Hepatocyte (in vitro differentiated cells): ENCODE data around the gene OCRL. TPM values are rescaled to one million over a fixed set of nuclear protein-coding genes. Genes with fewer than 3 reads are reported as not detected.
A peak's percentile ranks its signal among the peaks of the same experiment; 100 is the strongest.

Experiments
- DNase-seq: peaks from one replicate; pipeline ENCODE4 v3.0.0-alpha.2; 2016; ENCODE audit warnings: low spot score
- H2AFZ ChIP-seq: fragments of 200-600 bp; sonication (generic); 2 replicates; pipeline ENCODE4 v1.6.0; 2016; ENCODE audit warnings: antibody characterized with exemption, mild to moderate bottlenecking
- H3K27ac ChIP-seq: fragments of 200-600 bp; sonication (generic); 2 replicates; pipeline ENCODE4 v1.5.1; 2016; ENCODE audit warnings: mild to moderate bottlenecking
- H3K27me3 ChIP-seq: fragments of 200-600 bp; sonication (generic); 2 replicates; pipeline ENCODE4 v1.6.1; 2016
- H3K36me3 ChIP-seq: fragments of 200-600 bp; sonication (generic); replicated peaks from 2 replicates; pipeline ENCODE4 v1.5.1; 2016; ENCODE audit warnings: low read depth; ENCODE audit not compliant: insufficient read depth
- H3K4me1 ChIP-seq: fragments of 200-600 bp; sonication (generic); 2 replicates; pipeline ENCODE4 v1.5.1; 2016; ENCODE audit warnings: mild to moderate bottlenecking, moderate library complexity; ENCODE audit not compliant: insufficient read depth
- H3K4me2 ChIP-seq: fragments of 200-600 bp; sonication (generic); 2 replicates; pipeline ENCODE4 v1.6.0; 2016
- H3K4me3 ChIP-seq: fragments of 200-600 bp; sonication (generic); 2 replicates; pipeline ENCODE4 v1.5.1; 2016; ENCODE audit warnings: mild to moderate bottlenecking
- H3K79me2 ChIP-seq: fragments of 200-600 bp; sonication (generic); 2 replicates; pipeline ENCODE4 v1.6.0; 2017; ENCODE audit warnings: mild to moderate bottlenecking
- H3K9me2 ChIP-seq: fragments of 200-600 bp; sonication (generic); replicated peaks from 2 replicates; pipeline ENCODE4 v1.6.0; 2017; ENCODE audit warnings: mild to moderate bottlenecking; ENCODE audit not compliant: insufficient read depth
- H3K9me3 ChIP-seq: fragments of 200-600 bp; sonication (generic); 2 replicates; pipeline ENCODE4 v1.5.1; 2016; ENCODE audit warnings: low read depth, mild to moderate bottlenecking
- H4K20me1 ChIP-seq: fragments of 200-600 bp; sonication (generic); 2 replicates; pipeline ENCODE4 v1.6.0; 2016; ENCODE audit warnings: mild to moderate bottlenecking; ENCODE audit not compliant: insufficient read depth, poor library complexity, severe bottlenecking
- CTCF ChIP-seq: fragments of 200-600 bp; sonication (generic); IDR thresholded peaks from 2 replicates; pipeline ENCODE4 v1.5.1; 2016; ENCODE audit warnings: antibody characterized with exemption, mild to moderate bottlenecking; ENCODE audit not compliant: poor library complexity
- EZH2 ChIP-seq: fragments of 200-600 bp; sonication (generic); IDR thresholded peaks from 2 replicates; pipeline ENCODE4 v1.6.1; 2016; ENCODE audit warnings: antibody characterized with exemption, mild to moderate bottlenecking, borderline replicate concordance
- EZH2phosphoT487 ChIP-seq: fragments of 200-600 bp; sonication (generic); IDR thresholded peaks from one replicate; pipeline ENCODE4 v1.6.1; 2018; ENCODE audit warnings: antibody characterized with exemption, mild to moderate bottlenecking, low read depth, moderate library complexity; ENCODE audit not compliant: unreplicated experiment, severe bottlenecking
- WGBS: methylation state at CpG from one replicate; pipeline ENCODE4 v1.1.6; 2016; ENCODE audit warnings: low lambda C conversion rate; ENCODE audit errors: missing lambda C conversion rate; 5-methylcytosine and 5-hydroxymethylcytosine counted together
- polyA plus RNA-seq: library from polyadenylated mRNA; unstranded; fragments of >200 nt; fragmentation: Nextera tagmentation; extraction: Ambion mirVana; gene quantifications from 2 replicates; pipeline ENCODE4 v1.2.1, GENCODE V29; 2016
- total RNA-seq: library from RNA; depleted of rRNA; stranded (reverse); fragments of >200 nt; gene quantifications from 2 replicates; pipeline ENCODE4 v1.2.3, GENCODE V29; 2014

Gene OCRL
- total and polyA plus RNA-seq, 2 experiments from 2014 or later, result 10.5 to 18.4 TPM

GRCh38 chrX:129540722-129541184 is 694 bp downstream of the OCRL start:
- DNase-seq, result peak; percentile 38
- Histone ChIP-seq H3K4me1 (no peaks in the 10 kb centered on the region), H3K9me2 (no peaks in the 10 kb centered on the region), H3K9me3 (no peaks in the 10 kb centered on the region), H3K79me2 (peaks cover 6% of the 10 kb centered on the region), H4K20me1 (no peaks in the 10 kb centered on the region), H3K4me3 (peak overlapping the region; percentile 56), H3K27me3 (no peaks in the 10 kb centered on the region), H3K36me3 (no peaks in the 10 kb centered on the region), H2AFZ (no peak overlapping the region), H3K27ac (peak overlapping the region; percentile 95), H3K4me2 (peak overlapping the region; percentile 80)
- TF ChIP-seq EZH2 (no peak), CTCF (no peak), EZH2phosphoT487 (no peak)
- 49% methylated on average over 11 of the region's 14 CpGs for WGBS

- TF ChIP-seq EZH2phosphoT487, result no peak
- TF ChIP-seq EZH2, result no peak
- no peak for TF ChIP-seq CTCF
- Histone ChIP-seq H3K4me3 (no peak overlapping the region), H2AFZ (no peak overlapping the region), H4K20me1 (no peaks in the 10 kb centered on the region), H3K4me1 (no peaks in the 10 kb centered on the region), H3K79me2 (peaks cover 6% of the 10 kb centered on the region), H3K27me3 (no peaks in the 10 kb centered on the region), H3K27ac (peak overlapping the region; percentile 23), H3K36me3 (no peaks in the 10 kb centered on the region), H3K9me2 (no peaks in the 10 kb centered on the region), H3K9me3 (peaks cover under 1% of the 10 kb centered on the region), H3K4me2 (no peak overlapping the region)
- 69% methylated on average over 2 of the region's 2 CpGs for WGBS
- DNase-seq, result no peak
Observed at GRCh38 chrX:129544780-129545179, 4.7 kb downstream of the OCRL start.

- no peak overlapping the region for H3K4me2 ChIP-seq
- TF ChIP-seq CTCF (no peak), EZH2 (no peak), EZH2phosphoT487 (no peak)
- H3K4me1 ChIP-seq, result no peaks in the 10 kb centered on the region
- H3K27ac ChIP-seq, result no peak overlapping the region
- no peaks in the 10 kb centered on the region for H3K27me3 ChIP-seq
- H2AFZ ChIP-seq, result no peak overlapping the region
- peaks cover 4% of the 10 kb centered on the region for H3K9me3 ChIP-seq
- DNase-seq, result no peak
- H3K9me2 ChIP-seq, result no peaks in the 10 kb centered on the region
- no peak overlapping the region for H3K4me3 ChIP-seq
- 84% methylated on average over 1 of the region's 1 CpG for WGBS
- peaks cover 6% of the 10 kb centered on the region for H3K79me2 ChIP-seq
- no peaks in the 10 kb centered on the region for H3K36me3 ChIP-seq
- no peaks in the 10 kb centered on the region for H4K20me1 ChIP-seq
Observed at GRCh38 chrX:129545408-129545807, 5.3 kb downstream of the OCRL start.

GRCh38 chrX:129549124-129549523 is 9.1 kb downstream of the OCRL start:
- no peaks in the 10 kb centered on the region for H3K27me3 ChIP-seq
- no peak overlapping the region for H2AFZ ChIP-seq
- H3K9me3 ChIP-seq, result peaks cover 4% of the 10 kb centered on the region
- no peaks in the 10 kb centered on the region for H3K36me3 ChIP-seq
- no peaks in the 10 kb centered on the region for H4K20me1 ChIP-seq
- no peak overlapping the region for H3K4me3 ChIP-seq
- H3K27ac ChIP-seq, result no peak overlapping the region
- no peaks in the 10 kb centered on the region for H3K9me2 ChIP-seq
- WGBS, result 36% methylated on average over 1 of the region's 1 CpG
- no peak overlapping the region for H3K4me2 ChIP-seq
- H3K79me2 ChIP-seq, result peaks cover 3% of the 10 kb centered on the region
- no peaks in the 10 kb centered on the region for H3K4me1 ChIP-seq
- no peak for DNase-seq
- TF ChIP-seq EZH2phosphoT487 (no peak), CTCF (no peak), EZH2 (no peak)
